Mucosa of gallbladder (tissue), 1 donor: ENCODE measurements around the gene CASZ1. TPM values are rescaled to one million over a fixed set of nuclear protein-coding genes. Genes with fewer than 3 reads are reported as not detected.

ENCODE experiments used
- DNase-seq: peaks from one replicate; pipeline ENCODE4 v3.0.0-alpha.2; 2020; ENCODE audit warnings: low spot score
- total RNA-seq: library from RNA; stranded (reverse); gene quantifications from one replicate; pipeline ENCODE4 v1.2.1, GENCODE V29; 2021
- donor health status: DM: no; HTN: no; CAD: no.

Gene CASZ1
- total RNA-seq, 1 donor from 2014 or later, result 72.8 TPM

DNA sequence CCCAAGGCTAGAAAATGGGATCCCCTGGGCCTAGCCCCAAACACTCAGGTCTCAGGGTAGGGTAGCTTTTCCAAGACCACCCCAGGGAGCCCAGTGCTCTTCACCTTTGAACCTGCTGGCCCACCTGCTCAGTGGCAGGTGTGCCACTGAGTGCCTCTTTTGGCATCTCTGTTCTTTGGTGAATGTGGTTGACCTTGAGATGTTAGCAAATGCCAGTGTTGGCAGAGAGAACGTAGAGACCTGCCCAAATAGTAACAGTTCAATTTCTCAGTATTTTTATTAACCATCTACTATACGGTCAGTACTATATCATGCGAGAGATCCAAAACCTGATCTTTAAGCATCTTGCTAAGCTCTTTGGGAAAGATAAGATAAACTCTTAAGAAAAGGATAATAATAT lies 193.5 kb downstream of the CASZ1 start:
- no peak for DNase-seq

DNA sequence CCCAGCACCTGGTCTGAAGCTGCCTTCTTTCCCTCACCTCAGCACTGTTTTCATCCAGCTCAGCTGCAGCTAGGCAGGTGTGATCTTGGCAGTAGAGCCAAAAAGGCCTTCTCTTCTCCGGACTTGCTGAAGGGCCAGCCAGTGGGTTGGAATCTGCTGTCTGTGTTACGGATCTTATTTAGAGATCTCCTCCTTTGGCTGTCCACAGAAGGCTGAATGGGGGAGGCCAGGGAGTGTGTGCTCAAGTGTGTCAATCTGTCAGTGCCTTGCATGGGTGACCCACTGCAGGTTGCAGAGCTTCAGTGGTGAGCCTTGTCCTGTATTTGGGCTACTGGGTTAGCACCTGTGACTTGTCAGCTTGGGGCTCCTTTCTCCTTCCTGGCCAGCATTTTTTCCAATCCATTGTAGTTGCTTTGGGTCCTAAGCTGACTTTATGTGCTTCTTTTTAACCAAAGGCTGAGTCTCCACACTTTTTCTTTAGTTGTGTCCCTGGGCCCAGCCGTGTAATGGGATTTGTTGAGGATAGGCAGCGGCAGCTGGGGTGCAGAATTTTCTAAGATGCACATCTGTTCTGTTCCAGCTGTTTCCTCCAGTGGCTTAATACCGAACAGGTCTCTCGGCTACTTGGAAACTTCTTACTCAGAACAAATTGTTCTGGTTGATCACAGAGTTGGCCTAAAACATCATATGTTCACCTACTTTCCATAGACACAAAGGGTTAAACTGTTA lies 194.9 kb downstream of the CASZ1 start:
- no peak for DNase-seq

DNA sequence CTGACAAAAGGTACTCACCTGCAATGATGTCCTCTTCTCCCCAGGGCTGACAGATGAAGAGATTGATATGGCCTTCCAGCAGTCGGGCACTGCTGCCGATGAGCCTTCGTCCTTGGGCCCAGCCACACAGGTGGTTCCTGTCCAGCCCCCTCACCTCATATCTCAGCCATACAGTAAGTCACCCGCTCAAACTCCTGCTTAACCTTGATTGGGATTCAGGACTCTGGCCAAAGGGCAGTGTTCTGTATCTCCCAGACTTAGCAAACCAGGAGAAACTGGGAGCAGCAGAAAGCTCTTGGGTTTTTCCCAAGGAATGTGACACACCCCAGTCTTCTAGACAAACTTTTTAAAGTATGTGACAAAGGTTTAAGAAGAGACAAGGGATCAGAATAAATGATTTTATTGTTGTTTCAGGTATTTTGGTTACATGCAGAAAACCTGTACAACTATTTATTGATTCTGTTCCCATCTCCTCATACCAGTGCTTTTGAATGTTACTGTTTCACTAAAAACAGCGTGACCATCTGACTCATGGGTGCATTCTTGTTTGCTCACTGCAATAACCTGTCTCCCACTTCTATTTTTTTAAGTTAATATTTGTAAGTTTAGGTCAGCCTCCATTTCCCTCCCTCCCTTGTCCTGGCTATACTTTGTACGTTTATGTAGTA lies 197.1 kb downstream of the CASZ1 start:
- DNase-seq, result peak; percentile 42

DNA sequence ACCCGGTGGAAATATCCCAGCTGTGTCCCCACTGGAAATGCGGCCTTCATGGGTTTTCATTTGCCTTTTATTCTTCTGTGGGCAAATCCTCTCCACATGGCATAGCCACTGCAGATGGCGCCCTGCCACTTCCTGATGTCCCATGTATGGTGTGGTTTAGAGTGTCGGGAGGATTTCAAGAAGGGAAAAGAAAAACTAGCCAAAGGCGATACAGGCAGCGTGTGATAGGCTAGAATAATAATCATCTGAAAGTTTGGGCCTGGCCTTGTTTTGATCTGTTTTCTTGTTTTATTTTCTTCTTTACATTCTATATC lies 198.1 kb downstream of the CASZ1 start:
- DNase-seq, result no peak

DNA sequence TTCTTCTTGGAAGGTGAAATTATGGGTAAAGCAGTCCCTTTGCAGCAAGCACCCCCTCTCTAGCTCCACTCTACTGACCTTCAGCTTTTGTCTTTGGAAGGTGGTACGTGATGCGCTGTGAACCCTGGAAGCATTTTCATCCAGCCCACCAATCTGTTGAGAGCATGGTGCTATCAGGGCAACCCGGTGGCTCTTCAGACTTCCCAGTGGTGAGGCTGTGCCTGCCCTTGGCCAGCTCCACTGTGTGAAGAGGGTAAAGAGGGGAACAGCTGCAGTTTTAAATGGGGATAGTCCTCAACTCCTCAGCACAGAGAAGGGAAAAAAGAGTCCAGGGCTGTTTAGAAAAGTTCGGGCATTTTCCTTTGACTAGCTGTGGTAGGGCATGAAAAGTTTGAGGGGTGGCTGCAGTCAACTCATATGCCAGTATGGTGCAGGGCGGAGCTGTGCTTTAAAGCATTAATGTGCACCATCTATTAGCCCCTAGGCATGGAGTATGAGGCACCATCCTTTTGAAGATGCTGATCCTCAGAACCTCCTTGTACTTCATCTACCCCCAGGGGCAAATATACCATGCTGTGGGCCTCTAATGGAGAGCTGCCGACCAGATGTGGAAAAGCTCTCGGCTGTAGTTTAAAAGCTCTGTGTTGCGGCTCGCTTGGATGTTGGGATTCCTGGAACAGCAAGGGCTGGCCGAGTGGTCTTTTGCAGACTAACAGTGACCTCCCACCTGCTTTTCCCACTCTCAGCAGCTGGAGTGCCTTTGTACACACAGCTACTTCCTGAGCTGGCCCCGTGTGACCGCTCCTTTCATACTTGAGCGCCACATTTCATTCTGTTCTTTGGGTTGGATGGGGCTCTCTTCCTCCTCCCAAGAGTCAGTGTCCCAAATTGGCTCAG lies 198.7 kb downstream of the CASZ1 start:
- no peak for DNase-seq

DNA sequence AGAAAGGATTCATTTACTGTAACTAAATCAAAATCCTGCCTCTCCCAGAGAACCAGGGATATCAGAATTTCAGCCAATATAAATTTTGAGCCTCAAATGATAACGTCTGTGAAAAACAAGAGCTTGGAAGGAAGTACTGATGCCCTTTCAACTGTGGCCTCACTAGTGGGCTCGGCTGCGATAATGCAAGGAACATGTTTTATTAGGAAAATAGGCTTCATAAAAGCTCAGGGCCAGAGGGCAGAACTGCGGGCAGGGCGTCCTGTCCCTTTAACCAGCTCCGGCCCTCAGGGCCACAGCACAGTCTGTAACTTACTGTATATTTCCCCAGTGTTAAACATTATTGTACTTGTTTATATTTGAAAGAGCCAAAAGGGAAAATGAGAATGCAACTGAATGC lies 199.7 kb downstream of the CASZ1 start:
- no peak for DNase-seq

DNA sequence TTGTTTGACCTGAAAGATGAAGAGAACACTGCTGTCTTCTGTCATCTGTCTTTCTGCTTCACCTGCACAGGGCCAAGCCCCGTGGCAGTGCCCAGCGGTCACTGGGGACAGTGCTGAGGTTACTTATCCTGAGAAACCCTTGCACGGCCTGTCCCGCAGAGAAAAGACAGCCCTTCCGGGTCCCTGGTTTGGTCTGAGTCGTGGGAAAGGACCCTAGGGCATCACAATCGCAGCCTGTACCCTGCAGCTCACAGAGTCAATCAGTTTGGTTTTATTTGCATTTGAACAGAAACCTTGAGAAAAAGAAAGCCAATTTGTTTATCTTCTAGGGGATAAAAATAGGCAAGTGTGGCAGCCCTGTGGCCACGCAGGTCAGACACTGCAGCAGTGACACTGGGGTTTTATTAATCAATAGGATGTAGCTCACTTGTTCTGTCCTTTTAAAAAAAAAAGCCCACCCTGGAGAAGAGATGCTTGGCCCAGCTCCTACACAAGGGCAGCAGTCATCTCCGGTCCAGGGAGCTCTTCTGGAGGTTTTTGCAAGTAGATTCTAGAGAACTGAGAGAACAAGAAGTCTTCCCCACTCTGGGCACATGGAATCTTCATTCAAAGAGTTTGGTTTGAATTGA lies 201.7 kb downstream of the CASZ1 start:
- no peak for DNase-seq

DNA sequence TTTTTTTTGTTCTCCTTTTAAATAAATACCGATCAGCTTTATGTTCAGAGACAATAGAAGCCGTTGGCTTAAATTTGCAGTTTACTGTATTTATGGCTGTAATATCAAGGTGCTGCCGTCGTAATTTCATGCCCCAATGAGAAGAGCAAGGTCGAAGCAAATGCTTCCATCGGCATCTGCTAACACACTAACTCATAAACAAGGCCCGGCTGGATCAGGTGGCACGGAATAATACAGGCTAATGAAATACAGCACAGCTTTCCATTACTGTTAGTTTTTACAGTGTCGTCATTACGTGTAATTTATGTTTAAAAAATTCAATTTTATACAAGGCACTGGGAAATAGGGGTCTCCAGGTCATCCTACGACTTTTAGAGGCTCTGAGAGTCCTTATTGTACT lies 202.7 kb downstream of the CASZ1 start:
- DNase-seq, result no peak

DNA sequence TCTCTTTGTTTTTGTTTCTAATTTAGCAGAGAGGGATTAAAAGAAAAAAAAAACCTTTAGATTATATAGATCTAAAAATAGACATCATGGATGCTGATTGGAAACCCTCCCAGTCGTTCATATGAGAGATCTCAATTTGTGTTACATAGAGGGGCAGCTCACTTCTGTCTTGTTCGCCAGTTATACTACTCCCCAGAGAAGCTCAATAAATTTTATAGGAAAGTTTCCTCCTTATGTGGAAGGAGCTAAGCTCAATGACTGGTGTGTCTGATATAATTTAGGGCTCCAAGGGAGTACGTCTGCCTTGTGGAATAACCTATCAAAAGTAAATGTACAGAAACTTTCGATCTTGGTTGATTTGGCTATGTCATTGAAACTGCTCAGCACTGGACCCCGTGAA lies 204.1 kb downstream of the CASZ1 start:
- no peak for DNase-seq

DNA sequence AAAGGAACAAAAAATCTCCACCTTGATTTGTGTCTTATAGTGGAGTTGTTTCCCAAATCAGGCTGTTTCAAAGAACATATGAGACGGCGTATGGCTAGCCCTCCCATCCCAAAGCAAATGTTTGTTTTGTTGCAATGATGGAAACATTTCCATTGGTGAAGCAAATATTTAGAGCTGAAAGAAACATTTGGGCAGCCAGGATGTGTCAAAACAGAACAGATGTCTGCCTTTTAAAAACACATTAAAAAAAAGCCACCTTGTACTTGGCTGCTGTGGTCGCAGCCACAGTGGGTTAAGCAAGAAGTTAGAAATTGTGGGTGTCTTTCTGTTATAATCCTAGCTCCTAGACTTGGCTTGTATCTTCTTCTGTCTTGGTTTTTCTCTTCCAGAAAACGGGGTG lies 205.4 kb downstream of the CASZ1 start:
- no peak for DNase-seq

DNA sequence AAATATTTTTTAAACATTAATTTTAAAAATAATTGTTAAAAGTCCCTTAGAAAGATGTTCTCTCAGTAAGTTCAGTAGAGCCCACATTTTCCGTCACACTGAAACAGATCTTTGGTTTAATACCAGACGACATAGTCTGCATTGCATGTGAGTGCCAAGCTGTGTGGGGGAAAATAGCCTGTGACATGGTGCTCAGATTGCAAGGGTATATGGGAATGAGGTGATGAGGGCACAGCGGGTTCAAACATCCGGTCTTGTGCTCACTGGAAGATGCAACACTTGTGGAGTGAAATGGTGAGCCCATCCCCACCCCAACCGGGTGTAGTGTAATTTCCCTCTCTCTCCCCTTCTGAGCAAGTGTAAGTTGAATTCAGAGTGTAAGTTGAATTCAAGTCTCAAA lies 207.4 kb downstream of the CASZ1 start:
- no peak for DNase-seq

DNA sequence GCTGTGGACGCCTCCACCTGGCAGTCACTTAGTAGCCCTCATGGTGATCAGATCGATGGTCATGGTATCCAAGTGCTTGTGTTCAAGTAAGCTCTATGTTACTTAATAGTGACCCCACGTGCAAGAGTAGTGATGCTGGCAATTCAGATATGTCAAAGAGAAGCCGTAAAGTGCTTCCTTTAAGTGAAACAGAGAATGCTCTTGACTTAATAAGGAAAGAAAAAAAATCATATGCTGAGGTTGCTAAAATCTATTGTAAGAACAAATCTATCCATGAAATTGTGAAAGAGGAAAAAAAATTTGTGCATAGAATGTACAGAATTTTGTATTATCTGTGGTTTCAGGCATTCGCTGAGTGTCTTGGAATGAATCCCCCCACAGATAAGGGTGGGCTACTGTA lies 207.8 kb downstream of the CASZ1 start:
- DNase-seq, result no peak

Other genes with a start within 250 kb of the CASZ1 start
- 143 TPM for gene TARDBP, start 216.0 kb upstream of the CASZ1 start, total RNA-seq